Ovary (tissue), 9 donors: ENCODE data around the gene CD63. TPM values are rescaled to one million over a fixed set of nuclear protein-coding genes. Genes with fewer than 3 reads are reported as not detected.

Experiments
- DNase-seq, 5 donors: peaks; one replicate each; pipeline ENCODE4 v3.0.0-alpha.2; 2019 to 2020
- H3K27ac ChIP-seq, 2 donors: fragments of 200-600 bp; one replicate each; pipeline versions ENCODE4 v1.5.1 to v1.8.0; 2019 to 2022
- H3K27me3 ChIP-seq: fragments of 200-600 bp; one replicate; pipeline ENCODE4 v1.8.0; 2022
- H3K36me3 ChIP-seq: fragments of 200-600 bp; sonication (generic); one replicate; pipeline ENCODE4 v1.5.1; 2019
- H3K4me1 ChIP-seq: one replicate; pipeline ENCODE4 v1.8.1; 2013; ENCODE audit warnings: mild to moderate bottlenecking, moderate library complexity; ENCODE audit not compliant: insufficient read depth
- H3K4me3 ChIP-seq: fragments of 200-600 bp; sonication (generic); one replicate; pipeline ENCODE4 v1.5.1; 2017
- H3K9me3 ChIP-seq, 2 donors: fragments of 200-600 bp in 1 of 2; sonication (generic) in 1 of 2; one replicate each; pipeline versions ENCODE4 v1.5.1 to v1.8.1; 2013 to 2019; ENCODE audit warnings: mild to moderate bottlenecking in 1 of 2, moderate library complexity in 1 of 2
- CTCF ChIP-seq, 3 donors: fragments of 450-650 bp in 2 of 3; fragments of 200-600 bp in 1 of 3; IDR thresholded peaks; one replicate each; pipeline versions ENCODE4 v1.5.1 to v1.8.0; 2016 to 2022; ENCODE audit warnings: antibody characterized with exemption in 3 of 3, mild to moderate bottlenecking in 1 of 3
- EP300 ChIP-seq: sonication (generic); formaldehyde crosslinking; IDR thresholded peaks from one replicate; pipeline ENCODE4 v1.6.1; 2017; ENCODE audit warnings: antibody characterized with exemption
- POLR2A ChIP-seq: fragments of 450-650 bp; IDR thresholded peaks from one replicate; pipeline ENCODE4 v1.6.1; 2017; ENCODE audit warnings: antibody characterized with exemption, mild to moderate bottlenecking, moderate library complexity
- WGBS, 3 donors: extraction: QIAGEN DNeasy Blood & Tissue Kit in 1 of 3; methylation state at CpG; one replicate each; pipeline versions ENCODE4 v1.1.5 to v1.1.7; 2013 to 2017; 5-methylcytosine and 5-hydroxymethylcytosine counted together
- intact Hi-C, 4 donors: fragments of 100-400 bp; cut with DNase I; formaldehyde crosslinking; loops; one replicate each; pipeline versions ENCODE4 v1.11.0 to v1.15.1; 2022 to 2023
- polyA plus RNA-seq, 2 donors: library from polyadenylated mRNA; stranded (reverse); fragments of 200-250 nt in 1 of 2; fragments of 350-450 nt in 1 of 2; fragmentation: Illumina TruSeq in 1 of 2; extraction: RNeasy Lipid Tissue Mini Kit (QIAGEN cat#74804) in 1 of 2; gene quantifications; one replicate each; pipeline ENCODE4 v1.2.3, GENCODE V29; 2013 to 2014
- total RNA-seq, 7 donors: library from RNA; depleted of rRNA in 2 of 7; stranded (reverse); fragments of >200 nt in 2 of 7; fragmentation: NEBNext Ultra II Directional in 3 of 7; extraction: Animal tissue kit (Norgen Biotek cat#: 25700) in 3 of 7; gene quantifications; one replicate each; pipeline versions ENCODE4 v1.1.0 to v1.2.4, GENCODE V29; 2016 to 2023
- donor health status: DM: no; HTN: no; CAD: no; lungs with moderate emphysema.
- donor health status: DM: no; HTN: no; CAD: no.
- donor health status: Bipolar disorder and iron deficiency.
- donor health status: DM: yes; HTN: yes; CAD: no.
- donor health status: DM: no; HTN: no; CAD: no.
- donor health status: DM: yes; HTN: yes; CAD: no.

Gene CD63
- total and polyA plus RNA-seq, 9 donors = 406 to 1,943 (median 762) TPM

GRCh38 chr12:55742719-55743405 lies 14.1 kb upstream of the CD63 start, which contains the start of gene GDF11:
GDF11 (plus strand) TSS chr12:55743122; CDS start chr12:55743317, 195 bp downstream.
- no peaks in the 10 kb centered on the region for H3K36me3 ChIP-seq
- peak in 1 of 3 donors; percentile 22 for TF ChIP-seq CTCF (IDR thresholded peaks at IDR 0.05)
- no peak for TF ChIP-seq EP300
- TF ChIP-seq POLR2A = peak; percentile 75
- H3K4me1 ChIP-seq = peaks cover 12% of the 10 kb centered on the region
- WGBS, 3 donors = 0 to 1% (median 1%) methylated on average over 17 to 37 of the region's 53 CpGs
- H3K9me3 ChIP-seq = no peaks in the 10 kb centered on the region
- H3K27ac ChIP-seq = peak within 1 kb of the TSS; percentile 58 to 69
- peak within 1 kb of the TSS; percentile 75 for H3K4me3 ChIP-seq
- intact Hi-C loops = loop anchor here (5.0 to 10.0 kb wide), 5 partner anchors 52 to 302 kb away; partner anchors contain the start of genes DGKA (in 1 of the 4) and RPS26 (in 1 of the 4)
- no peaks in the 10 kb centered on the region for H3K27me3 ChIP-seq
- peak; percentile 85 to 90 (median 87) for DNase-seq

GRCh38 chr12:55741931-55742680 lies 13.3 kb upstream of the CD63 start:
- DNase-seq = no peak
- intact Hi-C loops = loop anchor here (5.0 to 10.0 kb wide), 5 partner anchors 53 to 303 kb away; partner anchors contain the start of genes DGKA (in 1 of the 4) and RPS26 (in 1 of the 4)
- peak overlapping the region; percentile 49 to 69 for H3K27ac ChIP-seq
- no peaks in the 10 kb centered on the region for H3K27me3 ChIP-seq
- whole genome bisulfite sequencing, 3 donors = 4 to 18% (median 6%) methylated on average over 3 of the region's 3 CpGs
- peaks cover 12% of the 10 kb centered on the region for H3K4me1 ChIP-seq
- no peak for TF ChIP-seq CTCF (IDR thresholded peaks at IDR 0.05)
- H3K9me3 ChIP-seq = no peaks in the 10 kb centered on the region
- H3K36me3 ChIP-seq = no peaks in the 10 kb centered on the region
- peak overlapping the region; percentile 75 for H3K4me3 ChIP-seq

GRCh38 chr12:55739025-55739378 lies 10.2 kb upstream of the CD63 start:
- Histone ChIP-seq H3K4me3 (no peak overlapping the region), H3K4me1 (peaks cover 2% of the 10 kb centered on the region), H3K27ac (no peak overlapping the region), H3K9me3 (no peaks in the 10 kb centered on the region), H3K27me3 (no peaks in the 10 kb centered on the region), H3K36me3 (no peaks in the 10 kb centered on the region)
- 51 to 69% (median 63%) methylated on average over 2 of the region's 2 CpGs for WGBS, 3 donors
- no peak for DNase-seq
- intact Hi-C loops = loop anchor here in 3 of 4 donors (2.0 to 10.0 kb wide), 4 partner anchors 193 to 896 kb away; partner anchors contain the start of genes BAZ2A (in 1 of the 3) and DGKA (in 1 of the 3)
- TF ChIP-seq CTCF (IDR thresholded peaks at IDR 0.05) (no peak), EP300 (no peak), POLR2A (no peak)

GRCh38 chr12:55738123-55739024 lies 9.6 kb upstream of the CD63 start:
- WGBS, 3 donors = 0 to 1% (median 1%) methylated on average over 14 of the region's 14 CpGs
- Histone ChIP-seq H3K4me1 (no peaks in the 10 kb centered on the region), H3K27ac (peak overlapping the region in 1 of 2 donors; percentile 75), H3K9me3 (no peaks in the 10 kb centered on the region), H3K4me3 (peak overlapping the region; percentile 51), H3K36me3 (no peaks in the 10 kb centered on the region), H3K27me3 (no peaks in the 10 kb centered on the region)
- peak; percentile 87 to 91 (median 87) for DNase-seq
- TF ChIP-seq EP300 = no peak
- TF ChIP-seq POLR2A = peak; percentile 12
- TF ChIP-seq CTCF (IDR thresholded peaks at IDR 0.05) = peak; percentile 75 to 94 (median 93)
- intact Hi-C loops = loop anchor here in 3 of 4 donors (2.0 to 10.0 kb wide), 4 partner anchors 194 to 896 kb away; partner anchors contain the start of genes BAZ2A (in 1 of the 3) and DGKA (in 1 of the 3)
